Measurements from ENCODE around the gene ADGRA3. TPM values are rescaled to one million over a fixed set of nuclear protein-coding genes. Genes with fewer than 3 reads are reported as not detected.

The ADGRA3 gene
- total RNA-seq, 1 experiment from 2014 or later = 41.2 TPM

DNA sequence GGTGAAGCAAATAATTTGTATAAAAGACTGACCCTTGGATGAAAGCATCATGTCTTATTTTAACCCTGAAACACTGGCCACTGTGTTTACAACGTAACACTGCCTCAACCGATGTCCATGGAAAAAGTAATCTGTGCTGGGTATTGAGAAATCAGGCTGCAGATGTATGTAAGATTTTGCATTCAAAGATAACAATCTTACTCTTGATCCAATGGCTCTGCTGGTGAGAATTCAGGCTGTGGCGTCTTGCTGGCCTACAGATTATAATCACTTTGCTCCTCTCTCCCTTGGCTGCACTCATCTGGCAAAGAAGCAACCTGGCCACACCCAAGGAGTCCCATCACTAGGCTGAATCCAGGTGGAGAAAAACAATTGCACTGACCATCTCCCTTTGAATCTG lies 7.5 kb downstream of the ADGRA3 start:
- ATAC-seq = no peak
- no peak for TF ChIP-seq POLR2AphosphoS5 (IDR thresholded peaks at IDR 0.05; ENCODE audit: low read depth, low read length)
- no peak for TF ChIP-seq TCF7L2 (IDR thresholded peaks at IDR 0.05; ENCODE audit: low read depth, low read length)
- no peak for TF ChIP-seq SIN3A (IDR thresholded peaks at IDR 0.05; ENCODE audit: borderline replicate concordance, insufficient read depth, low read depth, low read length)
- no peak for TF ChIP-seq CTCF (IDR thresholded peaks at IDR 0.05)
- TF ChIP-seq, protein P1, sequence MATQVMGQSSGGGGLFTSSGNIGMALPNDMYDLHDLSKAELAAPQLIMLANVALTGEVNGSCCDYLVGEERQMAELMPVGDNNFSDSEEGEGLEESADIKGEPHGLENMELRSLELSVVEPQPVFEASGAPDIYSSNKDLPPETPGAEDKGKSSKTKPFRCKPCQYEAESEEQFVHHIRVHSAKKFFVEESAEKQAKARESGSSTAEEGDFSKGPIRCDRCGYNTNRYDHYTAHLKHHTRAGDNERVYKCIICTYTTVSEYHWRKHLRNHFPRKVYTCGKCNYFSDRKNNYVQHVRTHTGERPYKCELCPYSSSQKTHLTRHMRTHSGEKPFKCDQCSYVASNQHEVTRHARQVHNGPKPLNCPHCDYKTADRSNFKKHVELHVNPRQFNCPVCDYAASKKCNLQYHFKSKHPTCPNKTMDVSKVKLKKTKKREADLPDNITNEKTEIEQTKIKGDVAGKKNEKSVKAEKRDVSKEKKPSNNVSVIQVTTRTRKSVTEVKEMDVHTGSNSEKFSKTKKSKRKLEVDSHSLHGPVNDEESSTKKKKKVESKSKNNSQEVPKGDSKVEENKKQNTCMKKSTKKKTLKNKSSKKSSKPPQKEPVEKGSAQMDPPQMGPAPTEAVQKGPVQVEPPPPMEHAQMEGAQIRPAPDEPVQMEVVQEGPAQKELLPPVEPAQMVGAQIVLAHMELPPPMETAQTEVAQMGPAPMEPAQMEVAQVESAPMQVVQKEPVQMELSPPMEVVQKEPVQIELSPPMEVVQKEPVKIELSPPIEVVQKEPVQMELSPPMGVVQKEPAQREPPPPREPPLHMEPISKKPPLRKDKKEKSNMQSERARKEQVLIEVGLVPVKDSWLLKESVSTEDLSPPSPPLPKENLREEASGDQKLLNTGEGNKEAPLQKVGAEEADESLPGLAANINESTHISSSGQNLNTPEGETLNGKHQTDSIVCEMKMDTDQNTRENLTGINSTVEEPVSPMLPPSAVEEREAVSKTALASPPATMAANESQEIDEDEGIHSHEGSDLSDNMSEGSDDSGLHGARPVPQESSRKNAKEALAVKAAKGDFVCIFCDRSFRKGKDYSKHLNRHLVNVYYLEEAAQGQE (IDR thresholded peaks at IDR 0.05; ENCODE audit: insufficient read depth in 1 of 2, low read depth in 2 of 2, low read length in 1 of 2) = no peak
- Histone ChIP-seq H3K36me3 (ENCODE audit: control insufficient read depth, insufficient read depth, low read length) (no peaks in the 10 kb centered on the region), H3K4me1 (ENCODE audit: control insufficient read depth, insufficient read depth, low read length) (peaks cover 5% of the 10 kb centered on the region; the same call in 1 of the 2 replicates), H3K27me3 (ENCODE audit: control insufficient read depth, insufficient read depth, low read length) (no peaks in the 10 kb centered on the region), H3K4me3 (ENCODE audit: low read depth in 2 of 2, low read length in 2 of 2) (no peak overlapping the region), H3K27ac (ENCODE audit: low read length) (no peak overlapping the region), H3K9me3 (ENCODE audit: control insufficient read depth, insufficient read depth, low read depth, low read length) (no peaks in the 10 kb centered on the region)
- intact Hi-C loops (cut with micrococcal nuclease; ENCODE audit: unreplicated experiment) (no loop called here), in situ Hi-C loops (cut with HindIII; ENCODE audit: low pct_unique_long_range_greater_than_20kb, low sequenced_read_pairs) (no loop called here)
- ChIA-PET POLR2A (no interaction called here), CTCF (no interaction called here)
- no TSS peak for BruUV-seq (replicated peaks)
- DNase-seq (ENCODE audit: low read depth, low spot score) = no peak

- POLR2A ChIA-PET = no interaction called here
- no peak for ATAC-seq
- intact Hi-C loops (cut with micrococcal nuclease; ENCODE audit: unreplicated experiment) = no loop called here
Measured at GRCh38 chr4:22504922-22505321, 10.9 kb downstream of the ADGRA3 start.

More at GRCh38 chr4:22504922-22505321, 10.9 kb downstream of the ADGRA3 start:
- BruUV-seq (replicated peaks) = no TSS peak
- TF ChIP-seq TCF7L2 (IDR thresholded peaks at IDR 0.05; ENCODE audit: low read depth, low read length) (no peak), SIN3A (IDR thresholded peaks at IDR 0.05; ENCODE audit: borderline replicate concordance, insufficient read depth, low read depth, low read length) (no peak), CTCF (IDR thresholded peaks at IDR 0.05) (no peak), POLR2AphosphoS5 (IDR thresholded peaks at IDR 0.05; ENCODE audit: low read depth, low read length) (no peak)
- TF ChIP-seq, protein P1 (IDR thresholded peaks at IDR 0.05; ENCODE audit: insufficient read depth in 1 of 2, low read depth in 2 of 2, low read length in 1 of 2) = no peak
- DNase-seq (ENCODE audit: low read depth, low spot score) = no peak
- H3K4me1 ChIP-seq (ENCODE audit: control insufficient read depth, insufficient read depth, low read length) = peaks cover 27% of the 10 kb centered on the region
- no peak overlapping the region for H3K27ac ChIP-seq (ENCODE audit: low read length)
- no peaks in the 10 kb centered on the region for H3K36me3 ChIP-seq (ENCODE audit: control insufficient read depth, insufficient read depth, low read length)
- CTCF ChIA-PET = no interaction called here
- H3K27me3 ChIP-seq (ENCODE audit: control insufficient read depth, insufficient read depth, low read length) = no peaks in the 10 kb centered on the region
- H3K4me3 ChIP-seq (ENCODE audit: low read depth in 2 of 2, low read length in 2 of 2) = no peak overlapping the region
- in situ Hi-C loops (cut with HindIII; ENCODE audit: low pct_unique_long_range_greater_than_20kb, low sequenced_read_pairs) = no loop called here
- no peaks in the 10 kb centered on the region for H3K9me3 ChIP-seq (ENCODE audit: control insufficient read depth, insufficient read depth, low read depth, low read length)
